Panc1 (cell line): ENCODE measurements around the gene PPP6R2.

Source experiments
- CTCF ChIP-seq: fragments of 450-650 bp; IDR thresholded peaks from 2 replicates; pipeline ENCODE4 v1.5.1; 2017; ENCODE audit warnings: mild to moderate bottlenecking
- POLR2AphosphoS5 ChIP-seq: IDR thresholded peaks from 2 replicates; pipeline ENCODE4 v1.6.1; 2012; ENCODE audit warnings: mild to moderate bottlenecking, low read depth, low read length, moderate library complexity
- SIN3A ChIP-seq: IDR thresholded peaks from 2 replicates; pipeline ENCODE4 v1.6.1; 2012; ENCODE audit warnings: low read depth, mild to moderate bottlenecking, low read length, moderate library complexity, borderline replicate concordance; ENCODE audit not compliant: insufficient read depth
- TCF7L2 ChIP-seq: IDR thresholded peaks from 2 replicates; pipeline ENCODE4 v1.6.1; 2011; ENCODE audit warnings: mild to moderate bottlenecking, low read depth, low read length, inconsistent platforms
- TF ChIP-seq, protein P1 (sequence below), 2 experiments: IDR thresholded peaks; 2 replicates each; pipeline ENCODE4 v1.6.1; 2011 to 2012; ENCODE audit warnings: low read depth in 2 of 2, control low read depth in 1 of 2, low read length in 1 of 2, mild to moderate bottlenecking in 1 of 2, moderate library complexity in 1 of 2; ENCODE audit not compliant: insufficient read depth in 1 of 2

- TF ChIP-seq CTCF, result no peak
- TF ChIP-seq, protein P1, sequence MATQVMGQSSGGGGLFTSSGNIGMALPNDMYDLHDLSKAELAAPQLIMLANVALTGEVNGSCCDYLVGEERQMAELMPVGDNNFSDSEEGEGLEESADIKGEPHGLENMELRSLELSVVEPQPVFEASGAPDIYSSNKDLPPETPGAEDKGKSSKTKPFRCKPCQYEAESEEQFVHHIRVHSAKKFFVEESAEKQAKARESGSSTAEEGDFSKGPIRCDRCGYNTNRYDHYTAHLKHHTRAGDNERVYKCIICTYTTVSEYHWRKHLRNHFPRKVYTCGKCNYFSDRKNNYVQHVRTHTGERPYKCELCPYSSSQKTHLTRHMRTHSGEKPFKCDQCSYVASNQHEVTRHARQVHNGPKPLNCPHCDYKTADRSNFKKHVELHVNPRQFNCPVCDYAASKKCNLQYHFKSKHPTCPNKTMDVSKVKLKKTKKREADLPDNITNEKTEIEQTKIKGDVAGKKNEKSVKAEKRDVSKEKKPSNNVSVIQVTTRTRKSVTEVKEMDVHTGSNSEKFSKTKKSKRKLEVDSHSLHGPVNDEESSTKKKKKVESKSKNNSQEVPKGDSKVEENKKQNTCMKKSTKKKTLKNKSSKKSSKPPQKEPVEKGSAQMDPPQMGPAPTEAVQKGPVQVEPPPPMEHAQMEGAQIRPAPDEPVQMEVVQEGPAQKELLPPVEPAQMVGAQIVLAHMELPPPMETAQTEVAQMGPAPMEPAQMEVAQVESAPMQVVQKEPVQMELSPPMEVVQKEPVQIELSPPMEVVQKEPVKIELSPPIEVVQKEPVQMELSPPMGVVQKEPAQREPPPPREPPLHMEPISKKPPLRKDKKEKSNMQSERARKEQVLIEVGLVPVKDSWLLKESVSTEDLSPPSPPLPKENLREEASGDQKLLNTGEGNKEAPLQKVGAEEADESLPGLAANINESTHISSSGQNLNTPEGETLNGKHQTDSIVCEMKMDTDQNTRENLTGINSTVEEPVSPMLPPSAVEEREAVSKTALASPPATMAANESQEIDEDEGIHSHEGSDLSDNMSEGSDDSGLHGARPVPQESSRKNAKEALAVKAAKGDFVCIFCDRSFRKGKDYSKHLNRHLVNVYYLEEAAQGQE (IDR thresholded peaks at IDR 0.05; ENCODE audit: insufficient read depth in 1 of 2, low read depth in 2 of 2, low read length in 1 of 2), result no peak
- no peak for TF ChIP-seq POLR2AphosphoS5
- TF ChIP-seq TCF7L2, result no peak
- TF ChIP-seq SIN3A, result no peak
Measured at GRCh38 chr22:50302564-50302963, 40.6 kb upstream of the PPP6R2 start.
